K562 (cell line): ENCODE measurements around the gene SLC1A4. TPM values are rescaled to one million over a fixed set of nuclear protein-coding genes. Genes with fewer than 3 reads are reported as not detected.

ENCODE experiments used
- BRCA1 ChIP-seq, 2 experiments: fragments of 450-650 bp in 1 of 2; sonication (generic) in 1 of 2; formaldehyde crosslinking in 1 of 2; IDR thresholded peaks; 2 replicates each; pipeline versions ENCODE4 v1.5.0 to v1.6.1; 2017 to 2020; ENCODE audit warnings: mild to moderate bottlenecking in 1 of 2, missing genetic modification reagents in 1 of 2
- CBX1 ChIP-seq: sonication (generic); IDR thresholded peaks from 2 replicates; pipeline ENCODE4 v1.6.1; 2016; ENCODE audit warnings: antibody characterized with exemption, low read depth, mild to moderate bottlenecking
- DPF2 ChIP-seq: fragments of 450-650 bp; IDR thresholded peaks from 2 replicates; pipeline ENCODE4 v1.6.1; 2016
- GATAD2A ChIP-seq: fragments of 450-650 bp; IDR thresholded peaks from 2 replicates; pipeline ENCODE4 v1.6.1; 2017
- HBP1 ChIP-seq: fragments of 450-650 bp; formaldehyde crosslinking; IDR thresholded peaks from 2 replicates; pipeline ENCODE4 v1.4.0; 2022; ENCODE audit warnings: missing genetic modification characterization
- HDAC2 ChIP-seq: fragments of 450-650 bp; IDR thresholded peaks from 2 replicates; pipeline ENCODE4 v1.6.1; 2016; ENCODE audit warnings: mild to moderate bottlenecking
- KDM1A ChIP-seq, 2 experiments: fragments of 450-650 bp; IDR thresholded peaks; 2 replicates each; pipeline ENCODE4 v1.6.1; 2016; ENCODE audit warnings: mild to moderate bottlenecking in 2 of 2
- L3MBTL2 ChIP-seq: fragments of 450-650 bp; IDR thresholded peaks from 2 replicates; pipeline ENCODE4 v1.6.1; 2016; ENCODE audit warnings: mild to moderate bottlenecking, moderate library complexity
- MAX ChIP-seq: sonication (generic); formaldehyde crosslinking; IDR thresholded peaks from 2 replicates; pipeline ENCODE4 v1.9.0; 2022; ENCODE audit warnings: mild to moderate bottlenecking, missing genetic modification reagents
- MGA ChIP-seq: fragments of 450-650 bp; IDR thresholded peaks from 2 replicates; pipeline ENCODE4 v1.6.1; 2016; ENCODE audit warnings: mild to moderate bottlenecking, moderate library complexity
- NBN ChIP-seq: fragments of 450-650 bp; IDR thresholded peaks from 2 replicates; pipeline ENCODE4 v1.6.1; 2016; ENCODE audit warnings: low read depth, mild to moderate bottlenecking
- PTTG1 ChIP-seq: fragments of 450-650 bp; IDR thresholded peaks from 2 replicates; pipeline ENCODE4 v1.6.1; 2016; ENCODE audit warnings: low read depth, mild to moderate bottlenecking, missing genetic modification characterization, missing compliant biosample characterization
- ZNF511 ChIP-seq: sonication (generic); formaldehyde crosslinking; IDR thresholded peaks from 2 replicates; pipeline ENCODE4 v1.8.0; 2022; ENCODE audit warnings: mild to moderate bottlenecking, missing genetic modification reagents
- ZNF77 ChIP-seq: fragments of 250-450 bp; sonication (Bioruptor Pico); IDR thresholded peaks from 2 replicates; pipeline ENCODE4 v1.5.0; 2020
- polyA plus RNA-seq, 8 experiments: library from polyadenylated mRNA; depleted of rRNA in 4 of 8; stranded (reverse) in 5 of 8; unstranded in 3 of 8; fragments of >200 nt; fragmentation: Nextera tagmentation in 2 of 8; fragmentation: Illumina TruSeq in 1 of 8; extraction: Ambion mirVana in 2 of 8; extraction: Trizol in 1 of 8; gene quantifications; 2 replicates each; pipeline versions ENCODE4 v1.2.1 to v1.2.3, GENCODE V29; 2011 to 2014; ENCODE audit warnings: inconsistent platforms in 1 of 8, missing spikeins in 1 of 8
- total RNA-seq, 7 experiments: library from RNA; depleted of rRNA in 6 of 7; stranded (reverse); fragments of >200 nt in 6 of 7; fragmentation: Illumina TruSeq in 2 of 7; extraction: Trizol in 2 of 7; gene quantifications; 2 replicates each; pipeline versions ENCODE4 v1.2.1 to v1.2.3, GENCODE V29; 2011 to 2021; ENCODE audit warnings: low replicate concordance in 1 of 7

SLC1A4 gene
- total and polyA plus RNA-seq, 9 of the 15 experiments (the other 6 are each of a cell fraction or from before 2014, with no cell fraction given), result 4.4 to 24.0 (median 10.9) TPM

GRCh38 chr2:65055422-65056214 is 66.4 kb downstream of the SLC1A4 start (continued):
- TF ChIP-seq KDM1A (IDR thresholded peaks at IDR 0.05) (peak; percentile 45 to 58; a peak in 3 of 4 replicates), PTTG1 (no peak), L3MBTL2 (peak; percentile 90), ZNF77 (CRISPR knock-in tag) (no peak), ZNF511 (CRISPR knock-in tag) (0 out of 2 replicates have a peak, but pooled peaks have one; percentile 11), CBX1 (0 out of 2 replicates have a peak, but pooled peaks have one; percentile 36), NBN (0 out of 2 replicates have a peak, but pooled peaks have one; percentile 54), GATAD2A (0 out of 2 replicates have a peak, but pooled peaks have one; percentile 30), HBP1 (CRISPR knock-in tag) (0 out of 2 replicates have a peak, but pooled peaks have one; percentile 16), MGA (peak; percentile 98), DPF2 (0 out of 2 replicates have a peak, but pooled peaks have one; percentile 18), HDAC2 (0 out of 2 replicates have a peak, but pooled peaks have one; percentile 71), BRCA1 (IDR thresholded peaks at IDR 0.05) (no peak), BRCA1 (CRISPR knock-in tag; IDR thresholded peaks at IDR 0.05) (no peak), MAX (CRISPR knock-in tag) (peak; percentile 82)
